ENCODE results near the gene AAR2. TPM values are rescaled to one million over a fixed set of nuclear protein-coding genes. Genes with fewer than 3 reads are reported as not detected.

Gene AAR2
- total RNA-seq, 1 experiment from 2014 or later, result 22.5 TPM

GRCh38 chr20:36205026-36205425 lies 31.3 kb upstream of the AAR2 start:
- DNase-seq (ENCODE audit: low spot score) (no peak), ATAC-seq (no peak)
- H3K4me1 Mint-ChIP-seq, result peaks cover 4% of the 10 kb centered on the region
- ChIA-PET CTCF (no interaction called here), POLR2A (no interaction called here)
- H3K36me3 Mint-ChIP-seq, result no peaks in the 10 kb centered on the region
- H3K27me3 Mint-ChIP-seq (ENCODE audit: low read depth), result no peaks in the 10 kb centered on the region
- H3K4me3 Mint-ChIP-seq, result no peak overlapping the region
- TF ChIP-seq SP1 (CRISPR knock-in tag; conservative IDR thresholded peaks at IDR 0.05) (no peak), NR1H2 (CRISPR knock-in tag; IDR thresholded peaks at IDR 0.05) (no peak), CREM (CRISPR knock-in tag; IDR thresholded peaks at IDR 0.05) (no peak), ZNF232 (CRISPR knock-in tag; IDR thresholded peaks at IDR 0.05) (no peak), ZNF423 (CRISPR knock-in tag; IDR thresholded peaks at IDR 0.05) (no peak), GTF2I (CRISPR knock-in tag; conservative IDR thresholded peaks at IDR 0.05) (no peak), JAZF1 (CRISPR knock-in tag; IDR thresholded peaks at IDR 0.05) (no peak), NR3C1 (CRISPR knock-in tag; conservative IDR thresholded peaks at IDR 0.05; ENCODE audit: low read depth) (no peak)
- TF ChIP-seq, protein P1, sequence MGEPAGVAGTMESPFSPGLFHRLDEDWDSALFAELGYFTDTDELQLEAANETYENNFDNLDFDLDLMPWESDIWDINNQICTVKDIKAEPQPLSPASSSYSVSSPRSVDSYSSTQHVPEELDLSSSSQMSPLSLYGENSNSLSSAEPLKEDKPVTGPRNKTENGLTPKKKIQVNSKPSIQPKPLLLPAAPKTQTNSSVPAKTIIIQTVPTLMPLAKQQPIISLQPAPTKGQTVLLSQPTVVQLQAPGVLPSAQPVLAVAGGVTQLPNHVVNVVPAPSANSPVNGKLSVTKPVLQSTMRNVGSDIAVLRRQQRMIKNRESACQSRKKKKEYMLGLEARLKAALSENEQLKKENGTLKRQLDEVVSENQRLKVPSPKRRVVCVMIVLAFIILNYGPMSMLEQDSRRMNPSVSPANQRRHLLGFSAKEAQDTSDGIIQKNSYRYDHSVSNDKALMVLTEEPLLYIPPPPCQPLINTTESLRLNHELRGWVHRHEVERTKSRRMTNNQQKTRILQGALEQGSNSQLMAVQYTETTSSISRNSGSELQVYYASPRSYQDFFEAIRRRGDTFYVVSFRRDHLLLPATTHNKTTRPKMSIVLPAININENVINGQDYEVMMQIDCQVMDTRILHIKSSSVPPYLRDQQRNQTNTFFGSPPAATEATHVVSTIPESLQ (CRISPR knock-in tag; IDR thresholded peaks at IDR 0.05), result no peak
- H3K9me3 Mint-ChIP-seq, result no peaks in the 10 kb centered on the region
- no peak overlapping the region for H3K27ac Mint-ChIP-seq

DNA sequence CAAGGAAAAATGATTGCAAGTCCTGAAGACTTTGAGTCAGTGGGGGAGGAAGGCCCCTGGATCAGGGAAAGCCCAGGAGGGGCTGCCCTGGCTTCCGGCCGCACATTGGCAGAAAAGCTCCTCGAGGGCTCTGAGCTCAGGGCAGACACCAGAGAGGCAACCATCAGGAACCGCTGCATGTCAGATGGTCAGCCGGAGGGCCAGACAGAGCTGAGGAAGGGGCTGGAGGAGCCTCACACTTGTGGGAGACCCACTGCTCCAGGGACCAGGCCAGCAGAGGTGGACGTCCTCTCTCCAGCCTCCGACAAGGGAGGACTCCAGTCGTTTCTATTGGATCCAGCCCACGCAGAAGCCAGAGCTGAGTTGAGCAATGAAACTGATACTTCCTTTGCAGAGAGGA lies 30.2 kb upstream of the AAR2 start:
- no peaks in the 10 kb centered on the region for H3K9me3 Mint-ChIP-seq
- POLR2A ChIA-PET, result no interaction called here
- CTCF ChIA-PET, result interaction anchor here (1.3 kb wide), 1 partner anchor 233 kb away, joined by 4 read pairs; no protein-coding TSS in a partner anchor
- H3K27me3 Mint-ChIP-seq (ENCODE audit: low read depth), result no peaks in the 10 kb centered on the region
- no peak for DNase-seq (ENCODE audit: low spot score)
- no peak overlapping the region; the same call in 1 of the 2 replicates for H3K27ac Mint-ChIP-seq
- H3K36me3 Mint-ChIP-seq, result no peaks in the 10 kb centered on the region
- TF ChIP-seq ZNF671 (CRISPR knock-in tag; IDR thresholded peaks at IDR 0.05), result no peak
- TF ChIP-seq, protein P2, sequence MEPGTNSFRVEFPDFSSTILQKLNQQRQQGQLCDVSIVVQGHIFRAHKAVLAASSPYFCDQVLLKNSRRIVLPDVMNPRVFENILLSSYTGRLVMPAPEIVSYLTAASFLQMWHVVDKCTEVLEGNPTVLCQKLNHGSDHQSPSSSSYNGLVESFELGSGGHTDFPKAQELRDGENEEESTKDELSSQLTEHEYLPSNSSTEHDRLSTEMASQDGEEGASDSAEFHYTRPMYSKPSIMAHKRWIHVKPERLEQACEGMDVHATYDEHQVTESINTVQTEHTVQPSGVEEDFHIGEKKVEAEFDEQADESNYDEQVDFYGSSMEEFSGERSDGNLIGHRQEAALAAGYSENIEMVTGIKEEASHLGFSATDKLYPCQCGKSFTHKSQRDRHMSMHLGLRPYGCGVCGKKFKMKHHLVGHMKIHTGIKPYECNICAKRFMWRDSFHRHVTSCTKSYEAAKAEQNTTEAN (CRISPR knock-in tag; IDR thresholded peaks at IDR 0.05), result no peak
- TF ChIP-seq, protein P3, sequence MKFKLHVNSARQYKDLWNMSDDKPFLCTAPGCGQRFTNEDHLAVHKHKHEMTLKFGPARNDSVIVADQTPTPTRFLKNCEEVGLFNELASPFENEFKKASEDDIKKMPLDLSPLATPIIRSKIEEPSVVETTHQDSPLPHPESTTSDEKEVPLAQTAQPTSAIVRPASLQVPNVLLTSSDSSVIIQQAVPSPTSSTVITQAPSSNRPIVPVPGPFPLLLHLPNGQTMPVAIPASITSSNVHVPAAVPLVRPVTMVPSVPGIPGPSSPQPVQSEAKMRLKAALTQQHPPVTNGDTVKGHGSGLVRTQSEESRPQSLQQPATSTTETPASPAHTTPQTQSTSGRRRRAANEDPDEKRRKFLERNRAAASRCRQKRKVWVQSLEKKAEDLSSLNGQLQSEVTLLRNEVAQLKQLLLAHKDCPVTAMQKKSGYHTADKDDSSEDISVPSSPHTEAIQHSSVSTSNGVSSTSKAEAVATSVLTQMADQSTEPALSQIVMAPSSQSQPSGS (CRISPR knock-in tag; IDR thresholded peaks at IDR 0.05; ENCODE audit: borderline replicate concordance, low read depth), result no peak
- no peak for TF ChIP-seq OVOL2 (CRISPR knock-in tag; IDR thresholded peaks at IDR 0.05; ENCODE audit: borderline replicate concordance)
- TF ChIP-seq ZSCAN18 (CRISPR knock-in tag; IDR thresholded peaks at IDR 0.05), result no peak
- no peak for TF ChIP-seq ZNF396 (CRISPR knock-in tag; IDR thresholded peaks at IDR 0.05; ENCODE audit: borderline replicate concordance)
- no peak for TF ChIP-seq FOXP1 (CRISPR knock-in tag; IDR thresholded peaks at IDR 0.05; ENCODE audit: borderline replicate concordance)
- TF ChIP-seq SOX15 (CRISPR knock-in tag; IDR thresholded peaks at IDR 0.05), result no peak
- TF ChIP-seq IRF2 (CRISPR knock-in tag; IDR thresholded peaks at IDR 0.05; ENCODE audit: borderline replicate concordance, low read depth), result no peak
- TF ChIP-seq ZNF263 (CRISPR knock-in tag; IDR thresholded peaks at IDR 0.05; ENCODE audit: low read depth), result no peak
- no peak for TF ChIP-seq TCF7 (CRISPR knock-in tag; IDR thresholded peaks at IDR 0.05; ENCODE audit: low read depth)
- TF ChIP-seq CREM (CRISPR knock-in tag; IDR thresholded peaks at IDR 0.05), result no peak
- no peak for TF ChIP-seq PREB (CRISPR knock-in tag; IDR thresholded peaks at IDR 0.05; ENCODE audit: borderline replicate concordance)
- ATAC-seq, result no peak
- H3K4me1 Mint-ChIP-seq, result peaks cover 4% of the 10 kb centered on the region
- H3K4me3 Mint-ChIP-seq, result no peak overlapping the region
